Iris pigment epithelial cell (primary cell): ENCODE results near the gene PEDS1.
A peak's percentile ranks its signal among the peaks of the same experiment; 100 is the strongest.
"Not testable (repeated sequence)": the region's sequence is repeated elsewhere in the genome, so short reads cannot be mapped to it uniquely, and the experiment has no call there.

ENCODE experiments used
- DNase-seq: peaks from one replicate; pipeline ENCODE4 v3.0.0-alpha.2; 2011; ENCODE audit warnings: low read depth

The PEDS1 gene

DNA sequence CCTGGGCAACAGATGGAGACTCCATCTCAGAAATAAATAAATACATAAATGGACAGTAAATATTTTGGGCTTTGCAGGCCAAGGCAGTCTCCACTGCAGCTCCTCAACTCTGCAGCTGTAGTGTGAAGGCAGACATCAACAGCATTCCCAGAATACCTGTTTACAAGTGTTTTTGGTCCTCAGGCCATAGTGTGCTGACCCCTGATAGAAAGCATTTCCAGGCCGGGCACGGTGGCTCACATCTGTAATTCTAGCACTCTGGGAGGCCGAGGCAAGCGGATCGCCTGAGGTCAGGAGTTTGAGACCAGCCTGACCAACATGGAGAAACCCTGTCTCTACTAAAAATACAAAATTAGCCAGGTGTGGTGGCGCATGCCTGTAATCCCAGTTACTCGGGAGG lies 18.4 kb downstream of the PEDS1 start:
- DNase-seq: not testable (repeated sequence)

DNA sequence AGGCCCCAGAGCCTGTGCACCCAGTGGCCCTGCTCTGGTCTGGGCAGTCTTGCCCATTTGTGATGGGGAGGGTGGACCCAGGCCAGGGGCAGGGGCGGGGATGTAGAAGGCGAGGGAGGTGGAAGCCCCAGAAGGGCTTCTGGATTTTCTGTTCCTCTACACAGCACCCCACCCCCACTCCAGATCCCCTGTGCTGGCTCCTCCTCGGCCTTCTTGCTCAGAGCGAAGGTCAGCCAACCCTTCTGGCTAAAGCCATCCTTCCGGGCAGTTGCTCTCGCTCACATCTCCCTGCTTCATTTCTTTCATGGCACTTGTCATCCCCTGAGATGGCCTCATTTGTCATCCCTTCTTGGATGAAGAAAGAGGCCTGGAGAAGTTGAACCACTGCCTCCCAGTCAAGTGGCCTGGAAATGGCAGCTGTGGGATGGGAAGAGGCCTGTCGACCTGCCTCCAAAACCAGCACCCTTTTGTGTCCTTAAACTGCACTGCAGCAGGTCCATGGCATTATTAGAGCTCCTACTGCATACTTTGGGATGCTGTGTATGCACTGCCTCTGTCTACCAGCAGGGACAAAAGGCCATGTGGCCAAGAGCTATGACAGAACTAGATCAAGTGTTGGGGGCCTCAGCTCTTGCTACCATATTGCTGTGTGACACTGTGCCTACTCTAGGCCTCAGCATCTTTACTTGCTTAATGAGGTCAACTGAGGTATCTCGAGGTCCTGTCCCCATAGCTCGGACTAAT lies 19.9 kb downstream of the PEDS1 start:
- DNase-seq: no peak

DNA sequence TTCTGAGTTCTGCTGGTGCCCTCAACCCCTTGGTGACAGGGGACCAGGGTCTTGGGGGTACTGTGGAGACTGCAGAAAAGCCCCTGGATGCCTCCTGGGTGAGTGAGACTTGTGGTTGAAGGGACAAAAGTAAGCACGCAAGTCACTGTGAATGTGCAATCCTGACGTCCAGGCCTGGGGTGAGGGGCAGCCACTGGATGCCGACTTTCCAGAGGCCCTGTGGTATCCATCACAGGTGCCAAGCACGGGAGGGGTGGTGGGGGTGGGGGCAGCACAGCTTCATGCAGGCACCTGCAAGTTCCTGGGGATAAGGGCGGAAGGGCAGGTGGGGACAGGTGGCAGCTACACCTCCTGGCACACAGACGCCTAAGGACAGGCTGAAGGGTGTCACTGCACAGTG lies 20.5 kb downstream of the PEDS1 start:
- no peak for DNase-seq

DNA sequence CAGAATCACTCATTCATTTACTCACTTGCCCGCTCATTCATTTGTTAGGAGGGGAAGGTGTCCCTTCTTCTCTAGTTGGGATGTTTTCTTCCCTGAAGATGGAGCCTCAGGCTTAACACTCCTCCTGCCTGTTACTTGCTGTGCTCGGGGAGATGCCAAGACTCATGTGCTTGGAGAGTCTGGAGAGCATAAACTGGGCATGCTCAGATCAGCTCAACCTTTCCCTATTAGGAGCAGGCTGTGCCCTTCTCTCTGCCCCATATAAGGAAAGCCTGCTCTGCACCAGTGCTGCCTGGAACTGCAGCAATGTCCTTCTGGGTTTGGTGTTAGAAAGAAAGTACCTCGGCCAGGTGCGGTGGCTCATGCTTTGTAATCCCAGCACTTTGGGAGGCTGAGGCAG lies 22.5 kb downstream of the PEDS1 start:
- DNase-seq: no peak

DNA sequence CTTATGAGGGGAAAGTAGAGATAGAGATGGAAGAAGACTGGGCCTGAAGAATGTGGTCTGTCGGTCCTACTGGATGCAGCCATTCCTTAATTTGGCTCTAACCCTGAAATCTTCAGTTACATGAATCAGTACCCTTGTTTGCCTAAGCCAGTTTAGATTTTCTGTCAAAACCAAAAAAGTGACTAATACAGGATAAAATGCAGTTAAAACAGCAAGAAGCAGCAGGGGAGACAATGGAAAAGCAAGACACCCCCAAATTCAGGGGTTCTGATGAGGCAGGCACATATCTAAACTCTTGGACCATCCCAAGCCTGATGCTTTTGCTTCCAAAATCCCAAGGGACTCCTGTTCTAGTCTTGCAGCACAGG lies 23.2 kb downstream of the PEDS1 start:
- no peak for DNase-seq

DNA sequence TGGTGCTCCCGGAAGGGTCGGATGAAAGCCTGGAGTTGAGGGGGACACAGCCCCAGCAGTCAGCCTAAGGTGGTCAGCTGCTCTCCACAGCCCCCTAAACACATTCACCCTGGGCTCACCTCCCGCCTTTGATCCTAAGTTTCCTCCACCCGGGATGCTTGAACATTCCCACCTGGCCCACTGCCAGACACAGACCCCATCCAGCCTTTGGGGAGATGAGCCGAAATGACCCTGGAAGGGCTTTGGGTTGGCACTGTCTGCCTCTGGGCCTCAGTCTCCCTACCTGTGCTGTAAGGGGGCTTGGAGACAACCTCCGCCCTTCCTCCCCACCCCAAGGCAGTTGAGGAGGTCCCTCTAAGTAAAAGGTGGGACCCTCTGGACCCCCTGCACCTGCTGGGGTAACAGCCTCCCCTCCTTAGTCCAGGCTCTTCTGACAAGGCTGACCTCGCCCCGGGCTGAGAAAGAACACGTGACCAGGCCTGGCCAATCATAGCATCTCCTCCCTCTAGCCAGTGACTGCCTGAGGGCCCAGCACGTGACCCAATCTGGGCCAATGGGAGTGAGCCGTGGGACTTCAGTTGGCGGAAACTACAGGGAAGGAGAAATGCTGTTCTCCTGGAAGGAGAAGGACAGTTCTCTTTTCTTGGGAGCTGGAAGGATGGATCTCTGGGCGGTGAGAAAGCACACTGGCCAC lies 23.7 kb downstream of the PEDS1 start:
- no peak for DNase-seq

GRCh38 chr20:50128520-50128905 lies 25.0 kb downstream of the PEDS1 start:
- DNase-seq: no peak

DNA sequence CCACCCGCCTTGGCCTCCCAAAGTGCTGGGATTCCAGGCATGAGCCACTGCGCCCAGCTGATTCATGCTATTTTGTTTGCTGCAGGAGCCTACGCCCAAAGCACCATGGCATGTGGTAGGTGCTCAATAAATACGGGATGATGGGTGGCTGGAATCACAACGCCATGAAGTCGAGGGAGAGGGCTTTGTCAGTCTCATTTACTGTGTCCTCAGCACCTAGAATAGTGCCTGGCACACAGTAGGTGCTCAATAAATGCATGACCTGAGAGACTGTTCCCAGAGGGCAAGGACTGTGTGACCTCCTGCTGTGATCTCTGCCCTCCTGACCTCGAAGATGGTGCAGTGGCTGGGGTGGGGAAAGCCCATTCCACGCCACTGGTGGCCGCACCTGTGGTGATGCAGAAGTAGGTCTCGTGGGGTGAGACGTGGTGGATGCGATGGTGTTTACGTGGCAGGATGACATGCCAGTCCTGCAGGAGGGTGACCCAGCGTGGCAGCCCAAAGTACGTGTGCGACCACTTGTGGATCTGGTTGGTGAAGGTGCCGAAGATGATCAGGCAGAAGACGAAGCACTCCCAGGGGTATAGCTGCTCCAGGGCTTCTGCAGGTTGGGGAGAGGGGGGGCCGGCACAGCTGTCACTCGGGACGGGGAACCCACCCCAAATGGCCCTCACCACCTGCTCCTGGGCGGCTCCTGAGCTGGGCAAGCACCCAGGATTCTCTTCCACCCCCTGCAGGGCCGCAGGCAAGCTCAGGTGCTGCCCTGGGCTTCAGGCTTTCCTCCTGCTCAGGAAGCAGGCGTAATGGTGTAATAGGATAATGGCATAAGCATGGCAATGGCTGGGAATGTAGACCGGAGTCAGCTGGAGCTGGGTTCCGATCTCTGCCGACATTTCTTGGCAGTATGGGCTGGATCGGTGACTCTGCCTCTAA lies 25.7 kb downstream of the PEDS1 start:
- no peak for DNase-seq

DNA sequence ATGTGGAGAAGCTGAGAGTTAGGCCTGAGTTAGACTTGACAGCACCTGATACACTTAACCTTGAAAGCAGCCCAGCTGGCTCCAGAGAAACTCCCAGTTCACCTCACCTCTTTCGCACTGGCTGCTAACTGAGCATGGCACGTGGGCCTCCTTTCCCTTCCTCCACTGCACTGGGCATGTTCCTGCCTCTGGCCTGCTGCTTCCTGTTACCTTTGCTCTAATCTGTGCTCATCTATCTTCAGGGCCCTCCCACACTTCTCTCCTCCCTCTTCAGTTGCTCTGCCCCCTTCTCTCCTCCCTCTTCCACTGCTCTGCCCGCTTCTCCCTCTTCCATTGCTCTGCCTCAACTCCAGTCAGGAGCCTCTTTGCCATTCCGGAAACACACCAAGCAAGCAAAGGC lies 26.9 kb downstream of the PEDS1 start:
- DNase-seq: no peak

DNA sequence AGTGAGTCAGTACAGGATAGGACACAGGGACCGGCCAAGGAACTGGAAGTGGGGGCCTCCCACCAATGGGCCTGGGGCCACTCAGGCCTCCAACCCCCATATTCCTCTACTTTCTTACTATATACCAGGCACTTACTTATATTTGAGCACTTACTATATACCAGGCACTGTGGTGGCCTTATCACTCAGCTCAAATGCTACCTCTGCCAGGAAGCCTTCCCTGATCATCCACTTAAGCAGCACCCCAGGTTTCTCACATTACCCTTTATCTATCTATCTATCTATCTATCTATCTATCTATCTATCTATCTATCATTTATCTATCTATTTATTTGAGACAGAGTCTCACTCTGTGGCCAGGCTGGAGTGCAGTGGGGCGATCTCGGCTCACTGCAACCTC lies 28.2 kb downstream of the PEDS1 start:
- DNase-seq: no peak

DNA sequence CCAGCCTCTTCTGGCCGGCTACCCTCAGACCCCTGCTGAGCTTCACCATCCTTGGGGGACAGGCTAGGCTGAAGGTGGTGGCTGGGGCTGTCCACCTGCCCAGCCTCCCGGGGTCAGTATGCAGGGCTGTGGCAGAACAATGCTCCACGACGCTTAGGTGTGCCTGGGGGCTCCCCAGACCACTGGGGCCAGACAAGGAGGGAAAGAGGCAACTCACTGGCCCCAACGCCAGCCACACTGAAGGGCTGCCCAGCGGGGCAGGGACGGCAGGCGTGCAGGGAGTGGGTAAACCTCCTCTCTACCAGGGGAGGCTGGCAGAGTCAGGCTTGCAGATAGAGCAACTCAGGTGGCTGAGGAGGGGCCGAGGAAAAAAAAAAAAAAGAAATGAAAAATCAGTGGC lies 29.0 kb downstream of the PEDS1 start:
- DNase-seq: no peak

DNA sequence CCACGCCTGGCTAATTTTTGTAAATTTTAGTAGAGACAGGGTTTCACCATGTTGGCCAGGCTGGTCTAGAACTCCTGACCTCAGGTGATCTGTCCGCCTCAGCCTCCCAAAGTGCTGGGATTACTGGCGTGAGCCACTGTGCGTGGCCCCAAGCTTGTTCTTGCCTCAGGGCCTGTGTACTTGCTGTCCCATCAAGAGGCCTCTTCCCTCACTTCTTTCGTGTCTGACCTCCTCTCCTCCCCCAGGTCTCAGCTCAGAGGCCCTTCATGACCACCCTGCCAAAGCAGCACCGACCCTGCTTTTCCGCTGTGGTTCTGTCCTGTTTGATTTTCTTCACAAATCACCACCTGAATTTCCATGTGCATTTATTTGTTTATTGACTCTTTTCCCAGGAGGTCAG lies 30.1 kb downstream of the PEDS1 start:
- no peak for DNase-seq

DNA sequence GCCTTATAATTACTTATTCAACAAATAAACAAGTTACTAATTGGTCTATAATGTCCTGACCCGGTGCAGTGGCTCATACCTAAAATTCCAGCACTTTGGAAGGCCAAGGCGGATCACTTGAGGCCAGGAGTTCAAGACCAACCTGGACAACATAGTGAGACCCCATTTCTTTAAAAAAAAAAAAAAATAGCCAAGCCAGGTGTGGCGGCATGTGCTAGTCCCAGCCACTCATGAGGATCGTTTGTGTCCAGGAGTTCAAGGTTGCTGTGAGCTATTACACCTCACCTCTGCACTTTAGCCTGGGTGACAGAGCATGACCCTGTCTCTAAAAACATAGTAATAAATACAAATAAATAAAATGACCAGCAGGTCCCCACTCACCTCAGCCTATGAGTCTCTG lies 30.8 kb downstream of the PEDS1 start:
- DNase-seq: no peak

- DNase-seq: peak; percentile 45
These were observed 31.7 kb downstream of the PEDS1 start for GRCh38 chr20:50121858-50122271.

DNA sequence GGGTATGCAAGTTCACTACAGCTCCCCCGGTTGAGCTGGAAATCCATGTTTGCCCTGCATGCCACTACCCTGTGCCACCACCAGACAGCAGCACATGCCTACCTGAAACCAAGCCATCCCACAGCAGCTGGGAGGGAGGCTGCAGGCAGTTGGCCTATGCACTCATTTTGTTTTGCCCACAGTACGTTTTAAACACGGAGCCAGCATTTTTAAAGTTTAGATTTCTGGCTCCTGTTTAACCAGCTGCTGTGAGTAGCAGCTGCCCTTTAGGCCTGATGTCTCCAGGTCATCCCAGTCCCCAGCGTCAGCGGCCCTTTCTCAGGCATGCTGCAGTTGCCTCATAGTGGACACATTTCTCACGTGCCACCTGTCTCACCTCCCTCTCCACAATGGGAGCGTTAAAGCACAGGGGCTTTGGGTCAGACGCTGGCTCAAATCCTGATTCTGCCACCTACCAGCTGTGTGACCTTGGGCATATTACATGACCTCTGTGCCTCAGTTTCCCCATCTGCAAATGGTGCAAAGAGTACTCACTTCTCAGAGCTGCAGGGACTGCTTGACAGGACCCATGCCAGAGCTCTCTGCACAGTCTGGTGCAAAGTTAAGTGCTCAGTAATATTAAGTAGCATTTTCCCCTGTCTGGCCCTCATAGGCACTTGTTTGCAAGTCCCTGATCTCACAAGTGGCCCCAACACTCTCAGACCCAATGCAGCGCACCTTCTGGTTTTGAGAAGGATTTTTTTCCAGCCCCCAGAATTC lies 32.4 kb downstream of the PEDS1 start:
- DNase-seq: peak; percentile 41

GRCh38 chr20:50118203-50118602 lies 35.3 kb downstream of the PEDS1 start:
- DNase-seq: no peak

GRCh38 chr20:50116368-50116999 lies 37.0 kb downstream of the PEDS1 start:
- DNase-seq: no peak

DNA sequence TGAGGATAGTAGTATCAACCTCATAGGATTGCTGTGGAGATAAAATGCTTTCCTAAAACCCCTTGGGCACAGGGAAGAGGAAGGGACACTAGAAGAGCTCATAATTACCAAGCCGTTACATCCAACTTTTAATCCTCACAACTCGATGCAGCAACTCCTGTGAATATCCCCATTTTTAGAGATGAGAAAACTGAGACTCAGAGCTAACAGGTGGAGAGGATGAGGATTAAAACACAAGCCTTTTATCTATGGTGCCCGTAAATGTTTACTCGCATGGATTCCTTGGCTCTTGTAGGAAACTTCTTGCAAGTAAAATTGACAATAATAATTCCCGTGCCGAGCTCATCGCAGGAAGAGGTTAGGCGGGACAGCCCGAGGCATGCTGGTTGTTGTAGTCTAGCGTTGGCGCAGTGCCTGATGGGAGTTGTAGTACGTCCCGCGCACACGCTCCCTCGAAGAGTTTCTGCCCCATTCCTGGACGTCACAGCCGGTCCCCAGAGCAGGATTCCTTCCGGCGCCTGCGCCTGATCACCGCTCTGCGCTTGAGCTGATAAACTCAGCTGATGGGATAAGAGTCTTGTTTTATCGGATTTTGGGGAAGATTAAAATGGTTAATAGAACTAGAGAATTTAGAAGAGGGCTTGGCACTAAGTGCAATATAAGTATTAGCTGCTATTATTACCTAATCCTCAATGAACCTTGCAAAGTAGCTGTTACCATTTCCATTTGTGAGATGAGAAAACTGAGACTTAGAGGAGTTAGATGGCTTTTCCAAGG lies 37.7 kb downstream of the PEDS1 start:
- DNase-seq: peak; percentile 98

DNA sequence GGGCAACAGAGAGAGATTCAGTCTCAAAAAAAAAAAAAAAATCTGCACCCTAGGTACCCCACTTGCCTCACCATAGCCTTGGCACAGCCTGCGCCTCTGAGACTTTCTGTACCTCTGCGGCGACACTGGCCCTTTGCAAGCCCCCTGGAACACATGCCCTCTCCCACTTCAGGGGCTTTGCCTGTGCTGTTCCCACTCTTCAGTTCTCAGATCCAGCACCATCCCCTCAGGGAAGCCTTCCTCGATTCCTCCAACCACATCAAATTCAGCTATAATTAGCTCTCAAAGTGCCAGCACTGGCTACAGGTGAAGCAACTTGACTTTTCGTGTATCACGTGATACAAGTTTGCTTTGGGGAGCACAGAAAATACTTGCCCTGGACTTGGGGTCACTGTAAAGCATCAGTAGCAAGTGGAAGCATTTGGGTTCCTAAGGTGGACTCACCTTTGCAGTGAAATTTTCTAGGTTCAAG lies 38.4 kb downstream of the PEDS1 start:
- DNase-seq: no peak

DNA sequence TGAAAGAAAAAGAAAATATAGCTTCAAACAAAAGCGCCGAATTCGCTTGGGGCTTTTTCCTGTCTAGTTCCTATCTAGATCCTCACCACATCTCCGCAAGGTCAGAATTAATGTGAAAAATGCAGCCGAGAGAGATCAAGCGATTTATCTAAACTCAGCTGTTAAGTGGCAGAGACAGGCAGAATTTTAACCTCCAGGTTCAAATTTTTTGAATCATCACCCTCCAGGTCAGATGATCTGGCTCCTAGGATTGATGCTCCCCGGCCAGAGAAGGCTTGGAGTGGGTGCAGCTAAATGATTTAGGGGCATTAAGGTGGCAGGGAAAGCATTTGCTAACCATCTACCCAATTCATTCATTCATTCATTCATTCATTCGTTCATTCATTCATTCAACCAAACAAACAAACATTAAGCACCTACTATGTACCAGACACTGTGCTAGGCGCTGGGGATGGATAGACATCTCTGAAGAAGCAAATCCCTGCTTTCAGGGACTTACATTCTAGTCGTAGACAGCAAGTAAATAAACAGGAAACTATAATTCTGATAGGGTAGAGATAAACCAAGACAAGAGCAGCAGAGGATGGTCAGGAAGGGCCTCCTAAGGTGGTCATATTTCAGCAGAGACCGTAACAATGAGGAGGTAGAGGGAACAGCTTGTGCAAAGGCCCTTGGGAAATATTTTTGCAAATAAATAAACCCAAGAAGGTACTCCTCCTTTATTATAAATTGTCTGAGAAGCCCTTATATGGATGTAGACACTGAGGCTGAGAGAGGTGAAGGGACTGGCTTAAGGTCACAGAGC lies 39.9 kb downstream of the PEDS1 start:
- DNase-seq: peak; percentile 38
